ENCODE data around the gene STRA6. TPM values are rescaled to one million over a fixed set of nuclear protein-coding genes. Genes with fewer than 3 reads are reported as not detected.
A peak's percentile ranks its signal among the peaks of the same experiment; 100 is the strongest.

The STRA6 gene
- polyA plus RNA-seq, 2 of the 4 experiments (the other 2 are of a cell fraction), result 35.0 to 70.2 TPM

GRCh38 chr15:74144153-74144775 is 58.3 kb downstream of the STRA6 start:
- TF ChIP-seq USF2 (IDR thresholded peaks at IDR 0.05) (no peak), SMC3 (IDR thresholded peaks at IDR 0.05) (peak; percentile 14; the same call in 1 of the 3 replicates), TP53 (CRISPR knock-in tag; IDR thresholded peaks at IDR 0.05) (no peak), JUNB (IDR thresholded peaks at IDR 0.05) (no peak), MYC (IDR thresholded peaks at IDR 0.05; ENCODE audit: borderline replicate concordance, low read length) (no peak), ESRRA (IDR thresholded peaks at IDR 0.05; ENCODE audit: borderline replicate concordance, low read length) (no peak), PHF8 (IDR thresholded peaks at IDR 0.05; ENCODE audit: borderline replicate concordance, low read depth) (no peak), MAX (IDR thresholded peaks at IDR 0.05) (no peak), REST (IDR thresholded peaks at IDR 0.05) (no peak), RCOR1 (IDR thresholded peaks at IDR 0.05; ENCODE audit: low read depth, low read length) (no peak), RAD21 (conservative IDR thresholded peaks at IDR 0.05 in 1 of 2, IDR thresholded peaks at IDR 0.05 in 1 of 2) (peak in 1 of 2 experiments; percentile 11; a peak in 1 of 5 replicates), MAFK (IDR thresholded peaks at IDR 0.05; ENCODE audit: partially characterized antibody) (peak; percentile 39), BHLHE40 (IDR thresholded peaks at IDR 0.05; ENCODE audit: low read depth, low read length) (no peak)
- CTCF ChIA-PET, result interaction anchor here (0.7 to 2.3 kb wide), 13 partner anchors 8 to 179 kb away, joined by 3 to 11 read pairs (median 3); no protein-coding TSS in a partner anchor
- 61% methylated on average over 6 of the region's 6 CpGs for WGBS (ENCODE audit: missing lambda C conversion rate)
- Histone ChIP-seq H3K4me2 (peak overlapping the region; percentile 6; the same call in 2 of the 3 replicates), H3K4me1 (peaks cover 11% of the 10 kb centered on the region; the same call in 2 of the 3 replicates), H3K27ac (peak overlapping the region; percentile 24 to 75; a peak in 3 of 6 replicates), H3K9me3 (no peaks in the 10 kb centered on the region), H3K4me3 (no peak overlapping the region)
- FAIRE-seq (no peak), ATAC-seq (peak; percentile 100), DNase-seq (ENCODE audit: low read depth in 1 of 2, low spot score in 1 of 2) (peak; percentile 46 to 68)
- POLR2A ChIA-PET, result interaction anchor here (1.0 kb wide), 1 partner anchor 28 kb away, joined by 5 read pairs; no protein-coding TSS in a partner anchor

GRCh38 chr15:74141591-74141990 is 61.0 kb downstream of the STRA6 start:
- Histone ChIP-seq H3K4me2 (no peak overlapping the region), H3K27ac (no peak overlapping the region), H3K9me3 (no peaks in the 10 kb centered on the region), H3K4me1 (peaks cover 17% of the 10 kb centered on the region), H3K4me3 (no peak overlapping the region)
- no peak for TF ChIP-seq HOXA7 (CRISPR knock-in tag; IDR thresholded peaks at IDR 0.05)
- TF ChIP-seq HEYL (CRISPR knock-in tag; IDR thresholded peaks at IDR 0.05), result no peak
- no peak for TF ChIP-seq ZSCAN20 (CRISPR knock-in tag; IDR thresholded peaks at IDR 0.05)
- TF ChIP-seq FOSB (CRISPR knock-in tag; IDR thresholded peaks at IDR 0.05), result no peak
- TF ChIP-seq PHF8 (IDR thresholded peaks at IDR 0.05; ENCODE audit: borderline replicate concordance, low read depth), result no peak
- no peak for TF ChIP-seq HES2 (IDR thresholded peaks at IDR 0.05)
- DNase-seq (ENCODE audit: low read depth in 1 of 2, low spot score in 1 of 2), result no peak
- WGBS (ENCODE audit: missing lambda C conversion rate), result 86% methylated on average over 1 of the region's 1 CpG
- FAIRE-seq, result no peak
- ATAC-seq, result no peak
- ChIA-PET POLR2A (no interaction called here), CTCF (interaction anchor here (1.2 to 1.4 kb wide), 2 partner anchors 55 to 65 kb away, joined by 3 read pairs; no protein-coding TSS in a partner anchor)
